Glomerular visceral epithelial cell (primary cell): ENCODE measurements around the gene ARRDC1.
A peak's percentile ranks its signal among the peaks of the same experiment; 100 is the strongest.
"Not testable (repeated sequence)": the region's sequence is repeated elsewhere in the genome, so short reads cannot be mapped to it uniquely, and the experiment has no call there.

Experiments used
- DNase-seq: peaks from one replicate; pipeline ENCODE4 v3.0.0-alpha.2; 2016; ENCODE audit errors: extremely low spot score

ARRDC1 gene

GRCh38 chr9:137605121-137606004, at the start of gene ARRDC1:
ARRDC1 (plus strand) TSS chr9:137605686; CDS start chr9:137605718, 32 bp downstream.
- peak; percentile 96 for DNase-seq

DNA sequence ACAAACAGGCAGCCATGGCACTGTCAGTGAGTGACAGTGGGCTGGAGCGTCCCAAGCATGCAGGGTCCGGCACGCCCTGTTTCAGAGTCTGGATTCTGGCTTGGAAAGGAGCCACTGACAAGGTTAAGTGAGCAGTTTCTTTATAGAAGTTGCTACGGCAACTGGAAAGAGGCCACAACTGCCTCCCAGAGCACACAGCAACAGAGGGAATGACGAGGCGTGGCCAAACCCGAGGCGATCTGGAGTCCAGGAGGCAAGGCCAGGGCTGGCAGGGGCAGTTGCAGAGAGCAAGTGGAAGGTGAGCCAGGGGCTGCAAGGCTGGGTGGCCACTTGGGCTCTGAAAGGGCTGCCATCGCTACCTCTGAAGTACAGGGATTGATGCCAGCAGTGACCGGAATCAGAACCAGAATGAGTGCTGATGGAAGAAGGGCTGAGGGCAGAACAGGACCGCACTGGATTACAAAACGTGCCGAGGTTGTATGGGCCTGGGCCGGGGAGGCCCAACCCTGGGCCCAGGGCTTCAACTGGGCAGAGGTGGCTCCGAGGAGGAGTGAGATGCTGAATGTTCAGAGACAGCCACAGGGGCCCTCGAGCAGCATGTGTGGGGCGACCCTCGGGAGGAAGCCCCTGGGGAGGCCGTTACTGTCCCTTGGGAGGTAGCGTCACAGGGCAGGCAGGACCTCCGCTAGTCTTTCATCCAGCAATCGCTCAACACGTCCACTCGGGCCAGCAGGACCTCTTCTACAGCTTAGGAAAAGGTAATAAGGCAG, 49.2 kb upstream of the ARRDC1 start:
- DNase-seq, result no peak

DNA sequence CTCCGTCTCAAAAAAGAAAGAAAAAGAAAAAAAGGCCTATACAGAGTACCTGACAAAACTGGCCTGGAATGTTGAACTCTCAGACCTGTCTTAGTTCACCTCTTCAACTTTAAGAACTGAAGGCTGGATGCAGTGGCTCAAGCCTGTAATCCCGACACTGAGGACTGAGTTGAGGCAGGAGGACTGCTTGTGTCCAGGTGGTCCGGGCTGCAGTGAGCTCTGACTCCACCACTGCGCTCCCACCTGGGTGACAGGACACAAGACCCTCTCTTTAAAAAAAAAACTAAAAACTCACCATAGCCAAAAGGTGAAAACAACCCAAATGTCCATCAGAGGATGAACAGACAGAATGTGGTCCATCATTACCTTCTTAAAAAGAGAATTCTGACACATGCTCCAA, 47.4 kb upstream of the ARRDC1 start:
- DNase-seq, result no peak

DNA sequence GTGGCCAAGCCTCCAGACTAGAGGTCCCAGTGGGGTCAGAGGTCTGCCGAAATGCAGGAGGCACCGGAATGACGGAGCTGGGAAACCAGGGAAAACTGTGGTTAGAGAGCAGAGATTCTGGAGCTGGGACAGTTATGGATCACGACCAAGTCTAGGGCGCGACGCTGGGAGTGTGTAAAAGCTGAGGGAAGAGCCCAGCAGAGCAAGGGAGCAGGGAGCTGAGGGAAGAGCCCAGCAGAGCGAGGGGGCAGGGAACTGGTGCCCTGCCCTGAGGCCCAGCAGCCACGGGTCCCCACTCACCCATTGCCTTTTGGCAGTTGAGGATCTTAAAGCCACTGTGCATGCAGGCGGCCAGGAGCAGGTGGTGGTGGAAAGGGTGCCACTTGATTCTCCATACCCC, 41.4 kb upstream of the ARRDC1 start:
- DNase-seq, result no peak

DNA sequence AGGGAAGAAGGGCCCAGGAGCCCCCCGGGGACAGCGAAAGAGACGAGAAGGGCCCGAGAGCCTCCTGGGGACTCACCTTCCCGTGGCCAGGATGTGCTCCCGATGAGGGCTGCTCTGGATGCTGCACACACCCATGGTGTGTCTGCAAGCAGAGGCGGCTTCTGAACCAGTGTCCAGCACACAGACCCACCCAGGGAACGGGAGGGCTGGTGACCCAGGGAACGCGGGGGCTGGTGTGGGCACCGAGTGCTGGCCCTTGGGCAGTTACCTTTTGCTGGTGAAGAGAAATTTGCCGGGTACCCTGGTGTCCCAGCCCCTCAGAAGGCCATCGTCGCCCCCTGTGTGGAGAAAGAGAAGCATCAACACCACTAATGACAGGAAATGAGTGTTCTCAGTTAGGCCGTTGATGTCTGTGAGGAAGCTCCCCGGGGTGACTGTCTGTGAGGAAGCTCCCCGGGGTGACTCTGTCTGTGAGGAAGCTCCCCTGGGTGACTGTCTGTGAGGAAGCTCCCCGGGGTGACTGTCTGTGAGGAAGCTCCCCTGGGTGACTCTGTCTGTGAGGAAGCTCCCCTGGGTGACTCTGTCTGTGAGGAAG, 40.6 kb upstream of the ARRDC1 start:
- DNase-seq, result no peak

- not testable (repeated sequence) for DNase-seq
These were observed 37.0 kb upstream of the ARRDC1 start for GRCh38 chr9:137568445-137568844.

DNA sequence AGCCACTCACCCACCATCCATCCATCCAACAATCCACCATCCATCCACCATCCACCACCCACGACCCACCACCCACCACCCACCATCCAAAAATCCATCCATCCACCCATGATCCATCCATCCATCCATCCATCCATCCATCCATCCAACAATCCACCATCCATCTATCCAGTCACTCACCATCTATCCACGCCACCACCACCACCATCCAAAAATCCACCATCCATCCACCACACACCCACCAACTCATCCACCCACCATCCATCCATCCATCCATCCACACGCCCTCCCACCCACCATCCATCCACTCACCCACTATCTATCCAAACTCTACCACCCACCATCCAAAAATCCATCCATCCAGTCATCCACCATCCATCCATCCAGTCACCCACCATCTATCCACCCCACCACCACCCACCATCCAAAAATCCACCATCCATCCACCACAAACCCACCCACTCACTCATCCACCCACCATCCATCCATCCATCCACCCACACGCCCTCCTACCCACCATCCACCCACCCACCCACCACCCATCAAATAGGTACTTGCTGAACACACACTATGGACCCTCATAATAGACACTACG, 35.8 kb upstream of the ARRDC1 start:
- no peak for DNase-seq

GRCh38 chr9:137570566-137570965, 34.9 kb upstream of the ARRDC1 start:
- no peak for DNase-seq

GRCh38 chr9:137574192-137574591, 31.3 kb upstream of the ARRDC1 start:
- no peak for DNase-seq

GRCh38 chr9:137575364-137575715, 30.1 kb upstream of the ARRDC1 start:
- DNase-seq, result no peak

- no peak for DNase-seq
These were observed 29.6 kb upstream of the ARRDC1 start for GRCh38 chr9:137575716-137576411.

- peak; percentile 92 for DNase-seq
These were observed 26.8 kb upstream of the ARRDC1 start, which contains the start of gene DPH7 for GRCh38 chr9:137578518-137579258. DPH7 (minus strand) TSS chr9:137578925; CDS start chr9:137578777, 148 bp downstream.

DNA sequence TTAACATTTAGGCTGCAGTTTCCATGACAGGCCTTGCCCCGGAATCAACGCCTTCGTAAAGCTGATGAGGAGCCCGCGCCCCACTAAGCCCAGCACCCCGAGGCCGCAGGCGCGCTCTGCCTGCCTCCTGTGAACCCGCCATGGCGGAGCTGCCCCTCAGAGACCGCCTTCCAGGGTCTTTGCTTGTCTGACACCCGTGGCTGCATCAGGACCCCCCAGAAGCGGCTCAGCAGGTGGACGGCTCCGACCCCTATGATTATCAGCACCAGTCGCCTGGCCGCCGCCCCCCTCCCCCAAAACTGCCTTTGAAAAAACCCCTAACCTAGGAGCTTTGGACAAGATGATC, 26.3 kb upstream of the ARRDC1 start:
- no peak for DNase-seq

DNA sequence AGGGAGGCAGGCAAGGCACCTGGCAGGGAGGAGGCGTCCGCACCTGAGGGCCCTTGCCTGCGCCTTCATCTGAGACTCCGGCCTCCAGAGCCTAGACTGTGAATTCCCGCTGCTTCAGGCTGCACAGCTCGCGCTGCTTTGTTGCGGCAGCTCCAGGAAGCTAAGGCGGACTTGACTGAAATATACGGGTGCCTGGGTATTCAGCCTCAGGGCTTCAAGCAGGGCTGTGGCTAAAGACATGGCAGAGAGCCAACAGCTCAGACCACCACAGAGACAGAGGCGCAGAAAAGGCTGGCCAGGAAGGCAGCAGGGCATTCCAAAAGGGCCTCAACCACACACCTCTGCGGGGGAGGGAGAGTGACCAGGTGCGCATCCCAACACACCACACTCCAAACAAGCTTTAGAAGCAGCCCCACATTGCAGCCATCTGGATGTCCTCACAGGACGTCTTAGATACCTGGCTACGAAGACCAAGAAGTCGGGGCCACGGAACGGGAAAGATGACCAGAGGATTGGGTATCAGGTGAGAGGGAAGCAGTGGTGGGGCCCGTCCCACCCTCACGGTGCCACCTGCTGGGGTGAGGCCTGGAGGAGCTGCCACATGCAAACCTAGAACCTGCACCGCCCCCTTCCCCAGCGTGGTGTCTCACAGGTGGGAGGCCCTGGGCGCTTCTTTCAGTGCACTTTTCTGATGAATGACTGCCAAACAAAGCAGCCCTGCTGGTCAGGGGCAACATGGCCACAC, 25.1 kb upstream of the ARRDC1 start:
- no peak for DNase-seq

DNA sequence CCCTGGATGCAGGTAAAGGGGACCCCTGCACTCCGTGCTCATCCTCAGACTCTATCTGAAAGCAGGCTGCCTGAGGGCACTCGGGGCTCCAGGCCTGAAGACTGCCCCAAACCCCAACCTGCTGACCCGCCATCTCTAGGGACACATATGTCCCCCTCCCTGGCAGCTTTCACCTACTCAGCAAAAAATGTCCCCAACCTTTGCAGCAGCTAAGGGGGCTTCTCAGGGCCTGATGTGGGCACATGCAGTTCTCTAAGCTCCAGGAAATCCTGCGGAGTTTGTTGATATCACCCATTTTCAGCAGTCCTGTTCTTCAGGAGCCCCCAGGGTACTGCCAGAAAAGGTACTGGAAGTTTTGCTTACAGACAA, 24.5 kb upstream of the ARRDC1 start:
- DNase-seq, result no peak

DNA sequence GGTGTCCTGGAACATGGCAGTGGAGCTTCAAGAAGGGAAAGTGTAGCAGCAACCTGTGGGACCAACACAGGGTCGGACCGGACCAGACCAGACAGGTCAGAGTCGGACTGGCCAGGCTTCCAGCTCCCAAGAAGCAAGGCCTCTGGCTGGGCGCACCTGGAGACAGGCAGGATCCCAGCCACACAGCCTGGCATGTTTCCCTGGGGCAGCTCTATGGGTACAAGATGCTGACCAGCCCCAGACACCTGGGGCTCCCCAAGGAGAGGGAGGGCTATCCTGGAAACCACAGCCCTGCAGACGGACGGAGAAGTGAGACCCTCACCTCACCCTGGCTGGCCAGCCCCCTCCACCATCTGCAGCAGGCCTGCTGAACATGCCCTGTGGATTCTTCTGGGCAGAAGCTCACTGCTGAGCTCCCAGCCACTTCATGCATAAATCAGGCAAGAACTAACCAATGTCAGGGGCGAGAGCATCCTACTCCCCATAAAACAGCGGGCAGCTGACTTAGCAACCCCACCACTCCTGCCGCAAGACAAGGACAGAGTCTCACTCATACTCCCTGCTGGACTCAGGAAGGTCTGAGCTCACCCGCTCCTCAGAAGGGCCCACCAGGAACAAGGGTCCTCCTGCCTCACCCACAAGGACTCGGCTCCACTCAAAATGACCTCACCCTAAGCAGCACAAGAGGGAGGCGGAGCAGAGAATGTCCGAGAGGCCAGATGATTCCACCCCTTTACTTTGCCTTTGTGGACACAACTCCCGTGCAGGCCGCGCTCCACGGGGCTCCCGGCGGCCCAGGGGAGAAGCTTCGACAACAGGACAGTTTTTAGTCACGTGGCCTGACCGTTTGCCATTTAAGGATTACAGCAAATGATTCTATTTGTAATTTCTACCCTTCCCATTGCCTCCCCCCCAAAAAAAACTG, 23.9 kb upstream of the ARRDC1 start:
- no peak for DNase-seq

- no peak for DNase-seq
These were observed 23.1 kb upstream of the ARRDC1 start for GRCh38 chr9:137582286-137582860.

DNA sequence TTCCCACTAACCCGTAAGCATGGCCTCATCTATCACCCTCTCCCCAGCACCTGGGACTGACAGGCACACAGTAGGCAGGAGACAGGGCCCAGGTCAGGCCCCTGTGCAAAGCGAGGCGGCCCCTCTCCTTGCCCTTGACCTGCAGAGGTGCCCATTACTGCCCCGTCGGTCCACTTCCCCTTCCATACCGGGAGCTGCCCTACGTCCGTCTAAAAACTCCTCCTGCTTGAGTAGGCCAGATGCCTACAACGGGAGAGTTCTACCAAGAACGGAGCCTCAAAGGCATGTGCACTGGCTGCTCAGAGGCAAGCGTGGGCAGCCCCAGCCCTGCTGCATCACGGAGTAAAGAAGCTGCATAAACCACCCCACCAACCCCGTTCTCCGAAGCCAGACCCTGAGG, 22.1 kb upstream of the ARRDC1 start:
- DNase-seq, result no peak

- DNase-seq, result no peak
These were observed 21.5 kb upstream of the ARRDC1 start for GRCh38 chr9:137583957-137584356.
